Liver (tissue), 9 donors: ENCODE results near the gene BRD9. TPM values are rescaled to one million over a fixed set of nuclear protein-coding genes. Genes with fewer than 3 reads are reported as not detected.

ENCODE experiments used
- DNase-seq: peaks from one replicate; pipeline ENCODE4 v3.0.0-alpha.2; 2017; ENCODE audit warnings: low spot score
- H3K27ac ChIP-seq, 2 donors: one replicate each; pipeline ENCODE4 v1.7.0; 2013; ENCODE audit warnings: inconsistent platforms in 2 of 2, low read length in 2 of 2, control low read depth in 1 of 2, low read depth in 1 of 2, mild to moderate bottlenecking in 1 of 2
- H3K27me3 ChIP-seq, 4 donors: one replicate each; pipeline versions ENCODE4 v1.6.1 to v1.7.0; 2013; ENCODE audit warnings: low read length in 3 of 4, inconsistent platforms in 1 of 4, mild to moderate bottlenecking in 1 of 4, moderate library complexity in 1 of 4; ENCODE audit not compliant: control insufficient read depth in 4 of 4, insufficient read depth in 4 of 4
- H3K36me3 ChIP-seq, 4 donors: one replicate each; pipeline versions ENCODE4 v1.6.1 to v1.7.0; 2013; ENCODE audit warnings: low read length in 3 of 4, mild to moderate bottlenecking in 3 of 4, low read depth in 1 of 4, moderate library complexity in 1 of 4; ENCODE audit not compliant: control insufficient read depth in 4 of 4, insufficient read depth in 3 of 4
- H3K4me1 ChIP-seq, 4 donors: one replicate each; pipeline versions ENCODE4 v1.6.1 to v1.7.0; 2013; ENCODE audit warnings: low read length in 3 of 4, mild to moderate bottlenecking in 3 of 4, moderate library complexity in 1 of 4; ENCODE audit not compliant: control insufficient read depth in 4 of 4, insufficient read depth in 4 of 4
- H3K4me3 ChIP-seq, 3 donors: one replicate each; pipeline versions ENCODE4 v1.6.1 to v1.7.0; 2013; ENCODE audit warnings: low read length in 3 of 3, control low read depth in 1 of 3, low read depth in 1 of 3, mild to moderate bottlenecking in 1 of 3
- H3K9ac ChIP-seq, 2 donors: one replicate each; pipeline ENCODE4 v1.7.0; 2013; ENCODE audit warnings: low read length in 2 of 2, mild to moderate bottlenecking in 2 of 2, moderate library complexity in 2 of 2, control low read depth in 1 of 2, low read depth in 1 of 2
- H3K9me3 ChIP-seq, 4 donors: one replicate each; pipeline versions ENCODE4 v1.6.1 to v1.7.0; 2013; ENCODE audit warnings: low read length in 3 of 4; ENCODE audit not compliant: control insufficient read depth in 4 of 4
- ATF3 ChIP-seq: IDR thresholded peaks from 2 replicates; pipeline ENCODE4 v1.6.1; 2016; ENCODE audit warnings: antibody characterized with exemption
- CTCF ChIP-seq: fragments of 150-350 bp; IDR thresholded peaks from 2 replicates; pipeline ENCODE4 v1.5.1; 2017; ENCODE audit warnings: improper control_type of control experiment, low read depth, low read length; ENCODE audit not compliant: missing input control
- EGR1 ChIP-seq, 2 donors: IDR thresholded peaks; 2 replicates each; pipeline ENCODE4 v1.6.1; 2016 to 2018; ENCODE audit warnings: antibody characterized with exemption in 2 of 2, low read depth in 2 of 2
- FOXA1 ChIP-seq: IDR thresholded peaks from 2 replicates; pipeline ENCODE4 v1.6.1; 2016; ENCODE audit warnings: antibody characterized with exemption
- GABPA ChIP-seq, 2 donors: IDR thresholded peaks in 1 of 2; conservative IDR thresholded peaks in 1 of 2; 2 replicates each; pipeline ENCODE4 v1.6.1; 2016; ENCODE audit warnings: antibody characterized with exemption in 2 of 2, mild to moderate bottlenecking in 1 of 2, moderate library complexity in 1 of 2
- HNF4A ChIP-seq, 2 donors: conservative IDR thresholded peaks; 2 replicates each; pipeline ENCODE4 v1.6.1; 2016; ENCODE audit warnings: antibody characterized with exemption in 2 of 2, mild to moderate bottlenecking in 2 of 2
- HNF4G ChIP-seq: IDR thresholded peaks from 2 replicates; pipeline ENCODE4 v1.6.1; 2016; ENCODE audit warnings: antibody characterized with exemption
- JUND ChIP-seq, 2 donors: IDR thresholded peaks; 2 replicates each; pipeline ENCODE4 v1.6.1; 2016; ENCODE audit warnings: antibody characterized with exemption in 2 of 2
- MAX ChIP-seq: IDR thresholded peaks from 2 replicates; pipeline ENCODE4 v1.6.1; 2016; ENCODE audit warnings: antibody characterized with exemption
- NR2F2 ChIP-seq: IDR thresholded peaks from 2 replicates; pipeline ENCODE4 v1.6.1; 2016; ENCODE audit warnings: antibody characterized with exemption
- RAD21 ChIP-seq, 2 donors: IDR thresholded peaks; 2 replicates each; pipeline ENCODE4 v1.6.1; 2016; ENCODE audit warnings: antibody characterized with exemption in 2 of 2, mild to moderate bottlenecking in 2 of 2
- RXRA ChIP-seq, 2 donors: IDR thresholded peaks; 2 replicates each; pipeline ENCODE4 v1.6.1; 2017 to 2018; ENCODE audit warnings: antibody characterized with exemption in 2 of 2, mild to moderate bottlenecking in 1 of 2
- SP1 ChIP-seq: IDR thresholded peaks from 2 replicates; pipeline ENCODE4 v1.6.1; 2018; ENCODE audit warnings: antibody characterized with exemption, mild to moderate bottlenecking
- TAF1 ChIP-seq: conservative IDR thresholded peaks from 2 replicates; pipeline ENCODE4 v1.6.1; 2016; ENCODE audit warnings: antibody characterized with exemption, mild to moderate bottlenecking
- YY1 ChIP-seq: IDR thresholded peaks from 2 replicates; pipeline ENCODE4 v1.6.1; 2016; ENCODE audit warnings: antibody characterized with exemption, mild to moderate bottlenecking
- ZBTB33 ChIP-seq: IDR thresholded peaks from 2 replicates; pipeline ENCODE4 v1.6.1; 2016; ENCODE audit warnings: antibody characterized with exemption
- WGBS: extraction: QIAGEN DNeasy Blood & Tissue Kit; methylation state at CpG from one replicate; pipeline ENCODE4 v1.1.7; 2013; 5-methylcytosine and 5-hydroxymethylcytosine counted together
- polyA plus RNA-seq, 2 donors: library from polyadenylated mRNA; stranded (reverse) in 1 of 2; unstranded in 1 of 2; fragments of 200-250 nt in 1 of 2; fragments of >200 nt in 1 of 2; fragmentation: Nextera tagmentation in 1 of 2; extraction: Ambion mirVana in 1 of 2; gene quantifications; one replicate each; pipeline versions ENCODE4 v1.2.1 to v1.2.3, GENCODE V29; 2013 to 2015
- total RNA-seq, 2 donors: library from RNA; depleted of rRNA; stranded (reverse); fragments of >200 nt; gene quantifications; one replicate each; pipeline ENCODE4 v1.2.3, GENCODE V29; 2014
- donor health status: healthy.
- donor health status: healthy.
- donor health status: healthy.
- donor health status: healthy.
- donor health status: healthy.

Gene BRD9
- total and polyA plus RNA-seq, 4 donors = 7.0 to 17.7 (median 9.5) TPM

- Histone ChIP-seq H3K36me3 (peaks cover 0 to 2% (median 0%) of the 10 kb centered on the region in 4 donors), H3K27me3 (no peaks in the 10 kb centered on the region), H3K27ac (no peak overlapping the region), H3K9ac (no peak overlapping the region), H3K4me1 (peaks cover 0 to 9% (median 2%) of the 10 kb centered on the region in 4 donors), H3K9me3 (no peaks in the 10 kb centered on the region), H3K4me3 (no peak overlapping the region)
- DNase-seq = no peak
- TF ChIP-seq ZBTB33 (no peak), RAD21 (IDR thresholded peaks at IDR 0.05) (peak in 1 of 2 donors; percentile 5)
- WGBS = 93% methylated on average over 8 of the region's 8 CpGs
Observed at GRCh38 chr5:821504-821903, 71.1 kb downstream of the BRD9 start.

- Histone ChIP-seq H3K4me3 (no peak overlapping the region), H3K27ac (no peak overlapping the region), H3K36me3 (peaks cover 0 to 2% (median 0%) of the 10 kb centered on the region in 4 donors), H3K9ac (no peak overlapping the region), H3K27me3 (no peaks in the 10 kb centered on the region), H3K9me3 (no peaks in the 10 kb centered on the region), H3K4me1 (peaks cover 0 to 9% (median 2%) of the 10 kb centered on the region in 4 donors)
- WGBS = 46% methylated on average over 3 of the region's 3 CpGs
- no peak for DNase-seq
- TF ChIP-seq SP1 (peak; percentile 51), RAD21 (IDR thresholded peaks at IDR 0.05) (peak; percentile 54 to 79), RXRA (IDR thresholded peaks at IDR 0.05) (peak in 1 of 2 donors; percentile 18), EGR1 (IDR thresholded peaks at IDR 0.05; ENCODE audit: low read depth in 2 of 2) (no peak), YY1 (no peak), HNF4A (conservative IDR thresholded peaks at IDR 0.05) (peak; percentile 44 to 76), GABPA (IDR thresholded peaks at IDR 0.05 in 1 of 2, conservative IDR thresholded peaks at IDR 0.05 in 1 of 2) (no peak), CTCF (peak; percentile 44)
Observed at GRCh38 chr5:820245-820644, 72.4 kb downstream of the BRD9 start.

- Histone ChIP-seq H3K9ac (no peak overlapping the region), H3K27ac (no peak overlapping the region), H3K36me3 (peaks cover 0 to 2% (median 0%) of the 10 kb centered on the region in 4 donors), H3K27me3 (no peaks in the 10 kb centered on the region), H3K4me1 (peaks cover 0 to 9% (median 2%) of the 10 kb centered on the region in 4 donors), H3K9me3 (no peaks in the 10 kb centered on the region), H3K4me3 (no peak overlapping the region)
- DNase-seq = no peak
- 91% methylated on average over 3 of the region's 3 CpGs for WGBS
- TF ChIP-seq ATF3 (no peak), JUND (IDR thresholded peaks at IDR 0.05) (no peak), FOXA1 (no peak), RXRA (IDR thresholded peaks at IDR 0.05) (no peak), CTCF (no peak), YY1 (no peak), MAX (no peak), HNF4A (conservative IDR thresholded peaks at IDR 0.05) (no peak), TAF1 (no peak), HNF4G (no peak), ZBTB33 (no peak), NR2F2 (no peak)
Observed at GRCh38 chr5:819078-819477, 73.5 kb downstream of the BRD9 start.
